Left renal pelvis (tissue), 4 donors: ENCODE results near the gene TPH2. TPM values are rescaled to one million over a fixed set of nuclear protein-coding genes. Genes with fewer than 3 reads are reported as not detected.

Experiments used
- DNase-seq, 4 donors: peaks; one replicate each; pipeline ENCODE4 v3.0.0-alpha.2; 2013; ENCODE audit warnings: low read depth in 4 of 4, low spot score in 3 of 4
- polyA plus RNA-seq, 4 donors: library from polyadenylated mRNA; unstranded; fragments of 120-200 nt; gene quantifications; one replicate each; pipeline ENCODE4 v1.2.1, GENCODE V29; 2013; ENCODE audit not compliant: insufficient read length in 4 of 4

The TPH2 gene
- polyA plus RNA-seq, 4 donors, result 0.14 to 0.26 (median 0.22) TPM; not detected in 1

GRCh38 chr12:71958457-71958856, 19.8 kb downstream of the TPH2 start:
- no peak for DNase-seq

GRCh38 chr12:71958993-71959578, 20.4 kb downstream of the TPH2 start:
- DNase-seq, result no peak

GRCh38 chr12:71967211-71967610, 28.6 kb downstream of the TPH2 start:
- no peak for DNase-seq

- no peak for DNase-seq
These were observed 30.7 kb downstream of the TPH2 start for GRCh38 chr12:71969330-71969729.

GRCh38 chr12:71970031-71970430, 31.4 kb downstream of the TPH2 start:
- no peak for DNase-seq

- no peak for DNase-seq
These were observed 33.9 kb downstream of the TPH2 start for GRCh38 chr12:71972441-71973074.

- DNase-seq, result no peak
These were observed 35.0 kb downstream of the TPH2 start for GRCh38 chr12:71973687-71974086.

GRCh38 chr12:71980538-71980937, 41.9 kb downstream of the TPH2 start:
- no peak for DNase-seq

GRCh38 chr12:71981149-71981548, 42.5 kb downstream of the TPH2 start:
- no peak for DNase-seq

GRCh38 chr12:71994715-71995114, 56.1 kb downstream of the TPH2 start:
- DNase-seq, result no peak

GRCh38 chr12:71999795-72000194, 61.1 kb downstream of the TPH2 start:
- DNase-seq, result no peak

GRCh38 chr12:72000969-72001648, 62.5 kb downstream of the TPH2 start:
- DNase-seq, result no peak

- no peak for DNase-seq
These were observed 68.1 kb downstream of the TPH2 start for GRCh38 chr12:72006766-72007165.

GRCh38 chr12:72010356-72010755, 71.7 kb downstream of the TPH2 start:
- DNase-seq, result no peak

- no peak for DNase-seq
These were observed 72.7 kb downstream of the TPH2 start for GRCh38 chr12:72011374-72011773.

- DNase-seq, result no peak
These were observed 74.2 kb downstream of the TPH2 start for GRCh38 chr12:72012874-72013273.

GRCh38 chr12:72015895-72016294, 77.2 kb downstream of the TPH2 start:
- no peak for DNase-seq

- DNase-seq, result peak; percentile 46 to 52 (median 50)
These were observed 78.5 kb downstream of the TPH2 start for GRCh38 chr12:72017054-72017651.

GRCh38 chr12:72018036-72018435, 79.4 kb downstream of the TPH2 start:
- DNase-seq, result no peak

- peak in 1 of 4 donors; percentile 4 for DNase-seq
These were observed 86.0 kb downstream of the TPH2 start for GRCh38 chr12:72024613-72025012.

- no peak for DNase-seq
These were observed 86.9 kb downstream of the TPH2 start for GRCh38 chr12:72025524-72025923.

GRCh38 chr12:72028966-72029365, 90.3 kb downstream of the TPH2 start:
- no peak for DNase-seq
